ENCODE data around the gene JPH3. TPM values are rescaled to one million over a fixed set of nuclear protein-coding genes. Genes with fewer than 3 reads are reported as not detected.

The JPH3 gene
- total RNA-seq, 1 experiment from 2014 or later, result 32.7 TPM

DNA sequence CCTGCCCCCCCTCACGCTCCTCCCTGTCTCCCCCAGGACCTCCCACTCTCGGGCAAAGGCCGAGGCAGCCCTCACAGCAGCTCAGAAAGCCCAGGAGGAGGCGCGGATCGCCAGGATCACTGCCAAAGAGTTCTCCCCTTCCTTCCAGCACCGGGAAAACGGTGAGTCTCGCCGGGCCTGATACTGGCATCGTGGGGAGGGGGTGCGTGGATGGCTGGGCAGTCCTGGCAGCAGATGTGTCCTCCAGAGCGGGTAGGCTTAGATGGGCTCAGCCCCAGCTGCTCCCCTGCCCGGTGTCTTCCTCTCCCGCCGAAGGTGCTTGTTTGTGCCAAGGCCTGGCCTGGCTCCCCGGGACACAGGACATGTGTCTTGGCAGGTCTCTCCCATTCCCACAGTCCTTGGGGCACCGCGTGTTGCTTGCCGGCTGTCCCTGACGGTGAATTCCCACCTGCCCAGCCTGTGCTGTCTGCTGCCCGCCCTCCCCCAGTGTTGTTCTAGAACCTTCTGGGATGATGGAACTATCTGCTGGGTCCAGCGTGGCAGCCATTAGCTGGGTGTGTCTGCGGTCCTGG is 81.9 kb downstream of the JPH3 start:
- Histone ChIP-seq H4K91ac (ENCODE audit: insufficient read length, low read depth, low read length) (no peak overlapping the region), H3K9ac (ENCODE audit: extremely low read depth, insufficient read length, low read length) (no peak overlapping the region), H3K23ac (ENCODE audit: insufficient read length, low read depth, low read length) (no peak overlapping the region), H3K79me1 (ENCODE audit: insufficient read depth, low read depth, low read length, poor library complexity, severe bottlenecking) (no peaks in the 10 kb centered on the region), H3T11ph (ENCODE audit: low read length) (no peak overlapping the region), H3K4me2 (ENCODE audit: insufficient read depth, insufficient read length, low read length) (no peak overlapping the region), H3K18ac (ENCODE audit: insufficient read length, low read depth, low read length) (no peak overlapping the region), H3K27ac (ENCODE audit: insufficient read length, low read depth, low read length) (no peak overlapping the region), H2AFZ (ENCODE audit: low read length) (no peak overlapping the region), H2BK15ac (ENCODE audit: low read depth, low read length) (no peak overlapping the region), H4K5ac (ENCODE audit: insufficient read length, low read depth, low read length) (no peak overlapping the region), H3K23me2 (ENCODE audit: insufficient read length, low read depth, low read length, poor library complexity, severe bottlenecking) (no peaks in the 10 kb centered on the region), H2AK5ac (ENCODE audit: insufficient read length, low read length) (no peak overlapping the region), H4K8ac (replicated peaks; ENCODE audit: insufficient read length, low read depth, low read length) (no peak overlapping the region), H4K20me1 (ENCODE audit: control insufficient read depth, insufficient read depth, insufficient read length) (no peaks in the 10 kb centered on the region), H3K4me1 (ENCODE audit: insufficient read depth, low read length) (no peaks in the 10 kb centered on the region), H3K56ac (ENCODE audit: insufficient read length, low read depth, low read length) (no peak overlapping the region), H2BK20ac (ENCODE audit: low read depth, low read length, poor library complexity, severe bottlenecking) (no peak overlapping the region), H3K79me2 (ENCODE audit: insufficient read depth, low read length) (no peaks in the 10 kb centered on the region), H3K27me3 (ENCODE audit: insufficient read depth, low read length) (no peaks in the 10 kb centered on the region), H3K14ac (ENCODE audit: insufficient read depth, low read length) (no peak overlapping the region), H2BK120ac (ENCODE audit: low read depth, low read length, poor library complexity, severe bottlenecking) (no peak overlapping the region), H2BK5ac (ENCODE audit: insufficient read length, low read length) (no peak overlapping the region), H2BK12ac (ENCODE audit: insufficient read length, low read depth, low read length) (no peak overlapping the region), H3K9me3 (ENCODE audit: control insufficient read depth, low read depth, low read length) (no peaks in the 10 kb centered on the region), H3K4ac (ENCODE audit: low read depth, low read length) (no peak overlapping the region)
- WGBS (ENCODE audit: extremely low coverage, insufficient read length, low lambda C conversion rate), result no CpG with 5 or more reads among the region's 24 CpGs
- H3K9me3 Mint-ChIP-seq, result no peaks in the 10 kb centered on the region
- H3K4me3 Mint-ChIP-seq, result no peak overlapping the region
- H3K27ac Mint-ChIP-seq, result peak overlapping the region in 2 of 3 experiments; percentile 28 to 41; a peak in 3 of 7 replicates
- peaks cover 4 to 8% (median 4%) of the 10 kb centered on the region in 3 experiments; a peak in 4 of 7 replicates for H3K36me3 Mint-ChIP-seq (ENCODE audit: insufficient read depth in 1 of 3, low read depth in 3 of 3)
- TF ChIP-seq, protein P1, sequence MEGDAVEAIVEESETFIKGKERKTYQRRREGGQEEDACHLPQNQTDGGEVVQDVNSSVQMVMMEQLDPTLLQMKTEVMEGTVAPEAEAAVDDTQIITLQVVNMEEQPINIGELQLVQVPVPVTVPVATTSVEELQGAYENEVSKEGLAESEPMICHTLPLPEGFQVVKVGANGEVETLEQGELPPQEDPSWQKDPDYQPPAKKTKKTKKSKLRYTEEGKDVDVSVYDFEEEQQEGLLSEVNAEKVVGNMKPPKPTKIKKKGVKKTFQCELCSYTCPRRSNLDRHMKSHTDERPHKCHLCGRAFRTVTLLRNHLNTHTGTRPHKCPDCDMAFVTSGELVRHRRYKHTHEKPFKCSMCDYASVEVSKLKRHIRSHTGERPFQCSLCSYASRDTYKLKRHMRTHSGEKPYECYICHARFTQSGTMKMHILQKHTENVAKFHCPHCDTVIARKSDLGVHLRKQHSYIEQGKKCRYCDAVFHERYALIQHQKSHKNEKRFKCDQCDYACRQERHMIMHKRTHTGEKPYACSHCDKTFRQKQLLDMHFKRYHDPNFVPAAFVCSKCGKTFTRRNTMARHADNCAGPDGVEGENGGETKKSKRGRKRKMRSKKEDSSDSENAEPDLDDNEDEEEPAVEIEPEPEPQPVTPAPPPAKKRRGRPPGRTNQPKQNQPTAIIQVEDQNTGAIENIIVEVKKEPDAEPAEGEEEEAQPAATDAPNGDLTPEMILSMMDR (conservative IDR thresholded peaks at IDR 0.05), result no peak
- peaks cover 3% of the 10 kb centered on the region for H3K27me3 Mint-ChIP-seq (ENCODE audit: low read depth)
- DNase-seq, result no peak
- H3K4me1 Mint-ChIP-seq, result peaks cover 0 to 3% of the 10 kb centered on the region in 2 experiments; a peak in 1 of 4 replicates

Data from H9 (cell line).